WTC11 (cell line): ENCODE measurements around the gene PLPP7. TPM values are rescaled to one million over a fixed set of nuclear protein-coding genes. Genes with fewer than 3 reads are reported as not detected.

Experiments used
- ATAC-seq: fragments of 200-7000 bp; cut with Tn5 transposase; 2 replicates; pipeline ENCODE4 v1.10.0; 2021; ENCODE audit warnings: mild to moderate bottlenecking, moderate library complexity
- CTCF ChIA-PET: fragments of 300-600 bp; sonication (Branson Sonifier 250); formaldehyde crosslinking; loops from one replicate; lab custom pipeline; 2021; ENCODE audit warnings: antibody characterized with exemption; lab: Charles Lee
- POLR2A ChIA-PET: fragments of 350-600 bp; sonication (Branson Sonifier 250); formaldehyde crosslinking; loops from one replicate; lab custom pipeline; 2021; ENCODE audit warnings: antibody characterized with exemption; lab: Charles Lee
- DNase-seq: peaks from one replicate; pipeline ENCODE4 v3.0.0; 2021; ENCODE audit warnings: low spot score
- H3K27ac Mint-ChIP-seq: 2 replicates; pipeline ENCODE4 v1.8.0; 2021; ENCODE audit warnings: mixed read lengths
- H3K27me3 Mint-ChIP-seq: 2 replicates; pipeline ENCODE4 v1.8.0; 2021; ENCODE audit warnings: low read depth, mild to moderate bottlenecking, moderate library complexity, mixed read lengths
- H3K36me3 Mint-ChIP-seq: 2 replicates; pipeline ENCODE4 v1.8.0; 2021; ENCODE audit warnings: mixed read lengths
- H3K4me1 Mint-ChIP-seq: 2 replicates; pipeline ENCODE4 v1.8.0; 2022; ENCODE audit warnings: mixed read lengths
- H3K4me3 Mint-ChIP-seq: 2 replicates; pipeline ENCODE4 v1.8.0; 2021; ENCODE audit warnings: mild to moderate bottlenecking, moderate library complexity, mixed read lengths
- H3K9me3 Mint-ChIP-seq: 2 replicates; pipeline ENCODE4 v1.8.0; 2021; ENCODE audit warnings: mixed read lengths
- ATF1 ChIP-seq: sonication (generic); formaldehyde crosslinking; IDR thresholded peaks from 2 replicates; pipeline ENCODE4 v1.8.1; 2023; ENCODE audit warnings: mild to moderate bottlenecking, moderate library complexity, missing genetic modification reagents
- CREB1 ChIP-seq: sonication (generic); formaldehyde crosslinking; IDR thresholded peaks from 2 replicates; pipeline ENCODE4 v1.8.0; 2023; ENCODE audit warnings: mild to moderate bottlenecking, missing genetic modification reagents
- FOXJ3 ChIP-seq: sonication (generic); formaldehyde crosslinking; IDR thresholded peaks from 2 replicates; pipeline ENCODE4 v1.9.0; 2021; ENCODE audit warnings: missing genetic modification reagents, mild to moderate bottlenecking, borderline replicate concordance
- FOXK1 ChIP-seq: sonication (generic); formaldehyde crosslinking; IDR thresholded peaks from 2 replicates; pipeline ENCODE4 v1.8.0; 2022; ENCODE audit warnings: mild to moderate bottlenecking, moderate library complexity, missing genetic modification reagents
- FOXP4 ChIP-seq: sonication (generic); formaldehyde crosslinking; IDR thresholded peaks from 2 replicates; pipeline ENCODE4 v1.8.0; 2022; ENCODE audit warnings: mild to moderate bottlenecking, missing genetic modification reagents
- GRHL2 ChIP-seq: fragments of 250-450 bp; sonication (Bioruptor Pico); IDR thresholded peaks from 2 replicates; pipeline ENCODE4 v1.8.0; 2022; ENCODE audit warnings: mild to moderate bottlenecking, moderate library complexity; ENCODE audit not compliant: insufficient replicate concordance, severe bottlenecking
- GTF2I ChIP-seq: fragments of 250-450 bp; sonication (Bioruptor Pico); conservative IDR thresholded peaks from 2 replicates; pipeline ENCODE4 v1.4.0; 2021; ENCODE audit warnings: mild to moderate bottlenecking
- IRF2 ChIP-seq: sonication (generic); formaldehyde crosslinking; IDR thresholded peaks from 2 replicates; pipeline ENCODE4 v1.8.0; 2022; ENCODE audit warnings: low read depth, missing genetic modification reagents, borderline replicate concordance
- JAZF1 ChIP-seq: fragments of 250-450 bp; sonication (Bioruptor Pico); IDR thresholded peaks from 2 replicates; pipeline ENCODE4 v1.9.0; 2021; ENCODE audit warnings: moderate library complexity, mild to moderate bottlenecking, inconsistent platforms
- MXD4 ChIP-seq: fragments of 250-450 bp; sonication (Bioruptor Pico); IDR thresholded peaks from 2 replicates; pipeline ENCODE4 v1.8.0; 2021; ENCODE audit warnings: mild to moderate bottlenecking, moderate library complexity, borderline replicate concordance
- PRDM15 ChIP-seq: sonication (generic); formaldehyde crosslinking; IDR thresholded peaks from 2 replicates; pipeline ENCODE4 v1.8.0; 2022; ENCODE audit warnings: missing genetic modification reagents
- PREB ChIP-seq: sonication (generic); formaldehyde crosslinking; IDR thresholded peaks from 2 replicates; pipeline ENCODE4 v1.8.1; 2022; ENCODE audit warnings: mild to moderate bottlenecking, missing genetic modification reagents, moderate library complexity, borderline replicate concordance
- PRRX2 ChIP-seq: fragments of 250-450 bp; sonication (Bioruptor Pico); IDR thresholded peaks from 2 replicates; pipeline ENCODE4 v1.8.0; 2021; ENCODE audit warnings: mild to moderate bottlenecking
- SMAD4 ChIP-seq: sonication (generic); formaldehyde crosslinking; IDR thresholded peaks from 2 replicates; pipeline ENCODE4 v1.8.0; 2022; ENCODE audit warnings: mild to moderate bottlenecking, missing genetic modification reagents
- TCF7 ChIP-seq: sonication (generic); formaldehyde crosslinking; IDR thresholded peaks from 2 replicates; pipeline ENCODE4 v1.8.0; 2022; ENCODE audit warnings: mild to moderate bottlenecking, low read depth, missing genetic modification reagents, moderate library complexity
- TP53 ChIP-seq: sonication (generic); formaldehyde crosslinking; IDR thresholded peaks from 2 replicates; pipeline ENCODE4 v1.8.1; 2023; ENCODE audit warnings: mild to moderate bottlenecking, missing genetic modification reagents
- ZNF232 ChIP-seq: sonication (generic); formaldehyde crosslinking; IDR thresholded peaks from 2 replicates; pipeline ENCODE4 v1.8.0; 2022; ENCODE audit warnings: mild to moderate bottlenecking, missing genetic modification reagents
- ZNF423 ChIP-seq: fragments of 250-450 bp; sonication (Bioruptor Pico); IDR thresholded peaks from 2 replicates; pipeline ENCODE4 v2.1.2; 2022; ENCODE audit warnings: mild to moderate bottlenecking, moderate library complexity
- total RNA-seq: library from RNA; stranded (reverse); gene quantifications from 3 replicates; pipeline ENCODE4 v1.2.3, GENCODE V29; 2021
- TF ChIP-seq, protein P1 (sequence below): sonication (generic); formaldehyde crosslinking; conservative IDR thresholded peaks from 2 replicates; pipeline ENCODE4 v1.8.1; 2023; ENCODE audit warnings: mild to moderate bottlenecking, low read depth, missing genetic modification reagents, moderate library complexity
- TF ChIP-seq, protein P2 (sequence below): fragments of 250-450 bp; sonication (Bioruptor Pico); IDR thresholded peaks from 2 replicates; pipeline ENCODE4 v1.9.0; 2021; ENCODE audit warnings: mild to moderate bottlenecking, borderline replicate concordance

PLPP7 gene
- total RNA-seq, 1 experiment from 2014 or later = 4.2 TPM

- H3K4me3 Mint-ChIP-seq = no peak overlapping the region
- no peaks in the 10 kb centered on the region for H3K36me3 Mint-ChIP-seq
- ChIA-PET POLR2A (no interaction called here), CTCF (interaction anchor here (1.1 to 3.6 kb wide), 4 partner anchors 46 to 156 kb away, joined by 3 to 57 read pairs (median 27); partner anchors contain the start of gene FAM78A)
- ATAC-seq = no peak
- H3K27ac Mint-ChIP-seq = no peak overlapping the region
- peak; percentile 7 for DNase-seq
- H3K4me1 Mint-ChIP-seq = peaks cover 31% of the 10 kb centered on the region
- no peaks in the 10 kb centered on the region for H3K9me3 Mint-ChIP-seq
- TF ChIP-seq GTF2I (CRISPR knock-in tag) (no peak), ZNF232 (CRISPR knock-in tag) (no peak), ATF1 (CRISPR knock-in tag) (no peak), GRHL2 (no peak), TP53 (CRISPR knock-in tag) (no peak), PRRX2 (CRISPR knock-in tag) (no peak), IRF2 (CRISPR knock-in tag) (no peak), MXD4 (CRISPR knock-in tag) (no peak), TCF7 (CRISPR knock-in tag) (no peak), CREB1 (CRISPR knock-in tag) (no peak), PREB (CRISPR knock-in tag) (no peak), SMAD4 (CRISPR knock-in tag) (no peak), JAZF1 (CRISPR knock-in tag) (no peak), ZNF423 (CRISPR knock-in tag) (no peak), FOXK1 (CRISPR knock-in tag) (no peak), FOXJ3 (CRISPR knock-in tag) (no peak), PRDM15 (CRISPR knock-in tag) (no peak), FOXP4 (CRISPR knock-in tag) (no peak)
- TF ChIP-seq, protein P1, sequence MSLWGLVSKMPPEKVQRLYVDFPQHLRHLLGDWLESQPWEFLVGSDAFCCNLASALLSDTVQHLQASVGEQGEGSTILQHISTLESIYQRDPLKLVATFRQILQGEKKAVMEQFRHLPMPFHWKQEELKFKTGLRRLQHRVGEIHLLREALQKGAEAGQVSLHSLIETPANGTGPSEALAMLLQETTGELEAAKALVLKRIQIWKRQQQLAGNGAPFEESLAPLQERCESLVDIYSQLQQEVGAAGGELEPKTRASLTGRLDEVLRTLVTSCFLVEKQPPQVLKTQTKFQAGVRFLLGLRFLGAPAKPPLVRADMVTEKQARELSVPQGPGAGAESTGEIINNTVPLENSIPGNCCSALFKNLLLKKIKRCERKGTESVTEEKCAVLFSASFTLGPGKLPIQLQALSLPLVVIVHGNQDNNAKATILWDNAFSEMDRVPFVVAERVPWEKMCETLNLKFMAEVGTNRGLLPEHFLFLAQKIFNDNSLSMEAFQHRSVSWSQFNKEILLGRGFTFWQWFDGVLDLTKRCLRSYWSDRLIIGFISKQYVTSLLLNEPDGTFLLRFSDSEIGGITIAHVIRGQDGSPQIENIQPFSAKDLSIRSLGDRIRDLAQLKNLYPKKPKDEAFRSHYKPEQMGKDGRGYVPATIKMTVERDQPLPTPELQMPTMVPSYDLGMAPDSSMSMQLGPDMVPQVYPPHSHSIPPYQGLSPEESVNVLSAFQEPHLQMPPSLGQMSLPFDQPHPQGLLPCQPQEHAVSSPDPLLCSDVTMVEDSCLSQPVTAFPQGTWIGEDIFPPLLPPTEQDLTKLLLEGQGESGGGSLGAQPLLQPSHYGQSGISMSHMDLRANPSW (CRISPR knock-in tag) = no peak
- TF ChIP-seq, protein P2, sequence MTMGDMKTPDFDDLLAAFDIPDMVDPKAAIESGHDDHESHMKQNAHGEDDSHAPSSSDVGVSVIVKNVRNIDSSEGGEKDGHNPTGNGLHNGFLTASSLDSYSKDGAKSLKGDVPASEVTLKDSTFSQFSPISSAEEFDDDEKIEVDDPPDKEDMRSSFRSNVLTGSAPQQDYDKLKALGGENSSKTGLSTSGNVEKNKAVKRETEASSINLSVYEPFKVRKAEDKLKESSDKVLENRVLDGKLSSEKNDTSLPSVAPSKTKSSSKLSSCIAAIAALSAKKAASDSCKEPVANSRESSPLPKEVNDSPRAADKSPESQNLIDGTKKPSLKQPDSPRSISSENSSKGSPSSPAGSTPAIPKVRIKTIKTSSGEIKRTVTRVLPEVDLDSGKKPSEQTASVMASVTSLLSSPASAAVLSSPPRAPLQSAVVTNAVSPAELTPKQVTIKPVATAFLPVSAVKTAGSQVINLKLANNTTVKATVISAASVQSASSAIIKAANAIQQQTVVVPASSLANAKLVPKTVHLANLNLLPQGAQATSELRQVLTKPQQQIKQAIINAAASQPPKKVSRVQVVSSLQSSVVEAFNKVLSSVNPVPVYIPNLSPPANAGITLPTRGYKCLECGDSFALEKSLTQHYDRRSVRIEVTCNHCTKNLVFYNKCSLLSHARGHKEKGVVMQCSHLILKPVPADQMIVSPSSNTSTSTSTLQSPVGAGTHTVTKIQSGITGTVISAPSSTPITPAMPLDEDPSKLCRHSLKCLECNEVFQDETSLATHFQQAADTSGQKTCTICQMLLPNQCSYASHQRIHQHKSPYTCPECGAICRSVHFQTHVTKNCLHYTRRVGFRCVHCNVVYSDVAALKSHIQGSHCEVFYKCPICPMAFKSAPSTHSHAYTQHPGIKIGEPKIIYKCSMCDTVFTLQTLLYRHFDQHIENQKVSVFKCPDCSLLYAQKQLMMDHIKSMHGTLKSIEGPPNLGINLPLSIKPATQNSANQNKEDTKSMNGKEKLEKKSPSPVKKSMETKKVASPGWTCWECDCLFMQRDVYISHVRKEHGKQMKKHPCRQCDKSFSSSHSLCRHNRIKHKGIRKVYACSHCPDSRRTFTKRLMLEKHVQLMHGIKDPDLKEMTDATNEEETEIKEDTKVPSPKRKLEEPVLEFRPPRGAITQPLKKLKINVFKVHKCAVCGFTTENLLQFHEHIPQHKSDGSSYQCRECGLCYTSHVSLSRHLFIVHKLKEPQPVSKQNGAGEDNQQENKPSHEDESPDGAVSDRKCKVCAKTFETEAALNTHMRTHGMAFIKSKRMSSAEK = no peak
- no peaks in the 10 kb centered on the region for H3K27me3 Mint-ChIP-seq
These were observed 44.5 kb downstream of the PLPP7 start for GRCh38 chr9:131333771-131334628.
